Measurements from ENCODE around the gene BCL2L1. TPM values are rescaled to one million over a fixed set of nuclear protein-coding genes. Genes with fewer than 3 reads are reported as not detected.

Gene BCL2L1
- total and polyA plus RNA-seq, 9 donors: 21.7 to 65.1 (median 40.2) TPM

GRCh38 chr20:31758991-31759390, 36.3 kb upstream of the BCL2L1 start:
- no peak for TF ChIP-seq EP300 (IDR thresholded peaks at IDR 0.05)
- no peak for TF ChIP-seq CTCF (IDR thresholded peaks at IDR 0.05)
- TF ChIP-seq POLR2A (IDR thresholded peaks at IDR 0.05): no peak
- H3K27me3 ChIP-seq: no peaks in the 10 kb centered on the region
- no peak overlapping the region for H3K4me3 ChIP-seq
- H3K27ac ChIP-seq: no peak overlapping the region
- H3K36me3 ChIP-seq: no peaks in the 10 kb centered on the region
- peaks cover 2% of the 10 kb centered on the region for H3K4me1 ChIP-seq (ENCODE audit: insufficient read depth)
- no peaks in the 10 kb centered on the region for H3K9me3 ChIP-seq
- DNase-seq: no peak
- intact Hi-C loops (cut with DNase I): no loop called here

GRCh38 chr20:31758521-31758920, 35.9 kb upstream of the BCL2L1 start:
- no peak for DNase-seq
- Histone ChIP-seq H3K36me3 (no peaks in the 10 kb centered on the region), H3K27ac (no peak overlapping the region), H3K9me3 (no peaks in the 10 kb centered on the region), H3K27me3 (no peaks in the 10 kb centered on the region), H3K4me3 (no peak overlapping the region), H3K4me1 (ENCODE audit: insufficient read depth) (peaks cover 2% of the 10 kb centered on the region)
- intact Hi-C loops (cut with DNase I): no loop called here
- 25 to 41% (median 34%) methylated on average over 4 of the region's 4 CpGs for WGBS, 3 donors
- TF ChIP-seq EP300 (IDR thresholded peaks at IDR 0.05) (no peak), POLR2A (IDR thresholded peaks at IDR 0.05) (no peak), CTCF (IDR thresholded peaks at IDR 0.05) (no peak)

GRCh38 chr20:31757254-31757653, 34.6 kb upstream of the BCL2L1 start:
- no peaks in the 10 kb centered on the region for H3K9me3 ChIP-seq
- 89 to 94% (median 89%) methylated on average over 3 of the region's 3 CpGs for WGBS, 3 donors
- H3K4me3 ChIP-seq: no peak overlapping the region
- intact Hi-C loops (cut with DNase I): no loop called here
- no peaks in the 10 kb centered on the region for H3K27me3 ChIP-seq
- no peak for TF ChIP-seq EP300 (IDR thresholded peaks at IDR 0.05)
- no peak for TF ChIP-seq POLR2A (IDR thresholded peaks at IDR 0.05)
- TF ChIP-seq CTCF (IDR thresholded peaks at IDR 0.05): no peak
- no peak for DNase-seq
- H3K36me3 ChIP-seq: no peaks in the 10 kb centered on the region
- H3K4me1 ChIP-seq (ENCODE audit: insufficient read depth): peaks cover 2% of the 10 kb centered on the region
- no peak overlapping the region for H3K27ac ChIP-seq

- Histone ChIP-seq H3K4me3 (no peak overlapping the region), H3K27ac (no peak overlapping the region), H3K4me1 (ENCODE audit: insufficient read depth) (no peaks in the 10 kb centered on the region), H3K27me3 (no peaks in the 10 kb centered on the region), H3K9me3 (no peaks in the 10 kb centered on the region), H3K36me3 (no peaks in the 10 kb centered on the region)
- intact Hi-C loops (cut with DNase I): no loop called here
- 3 to 17% (median 13%) methylated on average over 1 of the region's 1 CpG for WGBS, 3 donors
- TF ChIP-seq EP300 (IDR thresholded peaks at IDR 0.05) (no peak), CTCF (IDR thresholded peaks at IDR 0.05) (no peak), POLR2A (IDR thresholded peaks at IDR 0.05) (no peak)
- DNase-seq: no peak
Observed at GRCh38 chr20:31751126-31751525, 28.5 kb upstream of the BCL2L1 start.

GRCh38 chr20:31749223-31749622, 26.6 kb upstream of the BCL2L1 start:
- WGBS, 3 donors: 96 to 97% (median 96%) methylated on average over 8 of the region's 8 CpGs
- TF ChIP-seq CTCF (IDR thresholded peaks at IDR 0.05) (no peak), EP300 (IDR thresholded peaks at IDR 0.05) (no peak), POLR2A (IDR thresholded peaks at IDR 0.05) (no peak)

More at GRCh38 chr20:31749223-31749622, 26.6 kb upstream of the BCL2L1 start:
- Histone ChIP-seq H3K4me1 (ENCODE audit: insufficient read depth) (no peaks in the 10 kb centered on the region), H3K27ac (no peak overlapping the region), H3K36me3 (no peaks in the 10 kb centered on the region), H3K9me3 (no peaks in the 10 kb centered on the region), H3K27me3 (no peaks in the 10 kb centered on the region), H3K4me3 (no peak overlapping the region)
- DNase-seq: no peak
- intact Hi-C loops (cut with DNase I): no loop called here

Measured in ovary (tissue), 9 donors.